ENCODE results near the gene NSG1. TPM values are rescaled to one million over a fixed set of nuclear protein-coding genes. Genes with fewer than 3 reads are reported as not detected.

The NSG1 gene
- polyA plus RNA-seq, 2 of the 4 experiments (the other 2 are of a cell fraction): 0.26 to 0.34 TPM

- TF ChIP-seq REST (IDR thresholded peaks at IDR 0.05): no peak
- no peak for TF ChIP-seq FOSL2 (IDR thresholded peaks at IDR 0.05)
- no peak for TF ChIP-seq FOSL2 (CRISPR knock-in tag; IDR thresholded peaks at IDR 0.05)
- TF ChIP-seq MYC (IDR thresholded peaks at IDR 0.05; ENCODE audit: borderline replicate concordance, low read length): no peak
- TF ChIP-seq BHLHE40 (IDR thresholded peaks at IDR 0.05; ENCODE audit: low read depth, low read length): no peak
- TF ChIP-seq NPAS2 (CRISPR knock-in tag; IDR thresholded peaks at IDR 0.05; ENCODE audit: borderline replicate concordance): no peak
- TF ChIP-seq E2F6 (IDR thresholded peaks at IDR 0.05; ENCODE audit: borderline replicate concordance, low read depth): no peak
- no peak for TF ChIP-seq CBX8 (IDR thresholded peaks at IDR 0.05)
- TF ChIP-seq PHF8 (IDR thresholded peaks at IDR 0.05; ENCODE audit: borderline replicate concordance, low read depth): no peak
- TF ChIP-seq CEBPB (IDR thresholded peaks at IDR 0.05): no peak
These were observed 10.5 kb downstream of the NSG1 start (continued) for GRCh38 chr4:4397441-4397819.

- WGBS (ENCODE audit: missing lambda C conversion rate): 39% methylated on average over 4 of the region's 4 CpGs
These were observed 11.5 kb downstream of the NSG1 start for GRCh38 chr4:4398430-4398829.

GRCh38 chr4:4401036-4401435, 14.1 kb downstream of the NSG1 start:
- ATAC-seq (no peak), FAIRE-seq (no peak), DNase-seq (ENCODE audit: low read depth in 1 of 2, low spot score in 1 of 2) (no peak)
- Histone ChIP-seq H3K4me2 (no peak overlapping the region), H3K4me1 (no peaks in the 10 kb centered on the region), H3K4me3 (no peak overlapping the region), H3K27ac (no peak overlapping the region), H3K9me3 (0 out of 3 replicates have a peak, but pooled peaks cover 6% of the 10 kb centered on the region)
- POLR2A ChIA-PET: no interaction called here
- WGBS (ENCODE audit: missing lambda C conversion rate): 55% methylated on average over 7 of the region's 7 CpGs
- CTCF ChIA-PET: no interaction called here
- no peak for TF ChIP-seq CTCF (IDR thresholded peaks at IDR 0.05)
- no peak for TF ChIP-seq HEYL (CRISPR knock-in tag; IDR thresholded peaks at IDR 0.05)
- TF ChIP-seq KDM5A (IDR thresholded peaks at IDR 0.05): no peak
- no peak for TF ChIP-seq HDAC2 (IDR thresholded peaks at IDR 0.05)
- TF ChIP-seq ZSCAN20 (CRISPR knock-in tag; IDR thresholded peaks at IDR 0.05): no peak
- no peak for TF ChIP-seq EHMT2 (IDR thresholded peaks at IDR 0.05; ENCODE audit: low read depth)
- no peak for TF ChIP-seq NR3C1 (IDR thresholded peaks at IDR 0.05)
- TF ChIP-seq JUNB (IDR thresholded peaks at IDR 0.05): no peak
- no peak for TF ChIP-seq RCOR1 (IDR thresholded peaks at IDR 0.05; ENCODE audit: low read depth, low read length)
- no peak for TF ChIP-seq ESRRA (IDR thresholded peaks at IDR 0.05; ENCODE audit: borderline replicate concordance, low read length)
- TF ChIP-seq MYC (IDR thresholded peaks at IDR 0.05; ENCODE audit: borderline replicate concordance, low read length): no peak
- no peak for TF ChIP-seq FOSB (CRISPR knock-in tag; IDR thresholded peaks at IDR 0.05)
- TF ChIP-seq HES2 (IDR thresholded peaks at IDR 0.05): no peak
- TF ChIP-seq HMGXB4 (CRISPR knock-in tag; IDR thresholded peaks at IDR 0.05; ENCODE audit: borderline replicate concordance): no peak

More at GRCh38 chr4:4398430-4398829, 11.5 kb downstream of the NSG1 start:
- no peak overlapping the region for H3K4me2 ChIP-seq
- ChIA-PET POLR2A (interaction anchor here (0.6 kb wide), 1 partner anchor 20 kb away, joined by 3 read pairs; no protein-coding TSS in a partner anchor), CTCF (interaction anchor here (1.8 kb wide), 1 partner anchor 32 kb away, joined by 5 read pairs; no protein-coding TSS in a partner anchor)
- FAIRE-seq: no peak
- DNase-seq (ENCODE audit: low read depth in 1 of 2, low spot score in 1 of 2): no peak
- H3K27ac ChIP-seq: no peak overlapping the region
- TF ChIP-seq FOSB (CRISPR knock-in tag; IDR thresholded peaks at IDR 0.05): no peak
- TF ChIP-seq HMGXB4 (CRISPR knock-in tag; IDR thresholded peaks at IDR 0.05; ENCODE audit: borderline replicate concordance): no peak
- no peak for TF ChIP-seq SREBF2 (IDR thresholded peaks at IDR 0.05)
- H3K9me3 ChIP-seq: 0 out of 3 replicates have a peak, but pooled peaks cover 6% of the 10 kb centered on the region
- ATAC-seq: no peak
- H3K4me1 ChIP-seq: peaks cover 10% of the 10 kb centered on the region; the same call in 2 of the 3 replicates
- no peak overlapping the region for H3K4me3 ChIP-seq
